HG02884 (cell line): ENCODE measurements around the gene ISY1.
"Not testable (repeated sequence)": the region's sequence is repeated elsewhere in the genome, so short reads cannot be mapped to it uniquely, and the experiment has no call there.

Experiments used
- ATAC-seq: cut with Tn5 transposase; IDR thresholded peaks from one replicate; pipeline ENCODE4 v1.9.1; 2021; ENCODE audit warnings: mild to moderate bottlenecking, moderate library complexity; ENCODE audit not compliant: unreplicated experiment

Gene ISY1

DNA sequence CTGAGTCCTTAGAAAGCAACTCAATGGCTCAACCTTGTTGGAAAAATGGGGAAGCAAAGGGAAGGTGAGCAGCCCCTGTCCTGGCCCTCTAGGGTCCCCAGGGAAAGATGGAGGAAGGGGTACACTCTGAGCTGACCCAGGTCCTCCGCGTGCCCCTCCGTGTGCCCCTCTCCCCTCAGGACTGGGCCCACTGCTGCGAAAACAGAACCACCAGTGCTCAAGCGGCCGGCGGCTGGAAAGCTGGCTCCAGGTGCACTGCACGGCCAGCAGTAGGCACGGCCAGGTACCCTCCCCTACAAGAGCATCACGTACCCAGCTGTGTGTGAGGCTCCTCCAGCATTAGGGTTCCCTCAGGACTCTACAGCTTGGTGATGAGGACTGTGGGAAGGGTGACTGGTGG, 65.6 kb downstream of the ISY1 start:
- no peak for ATAC-seq

DNA sequence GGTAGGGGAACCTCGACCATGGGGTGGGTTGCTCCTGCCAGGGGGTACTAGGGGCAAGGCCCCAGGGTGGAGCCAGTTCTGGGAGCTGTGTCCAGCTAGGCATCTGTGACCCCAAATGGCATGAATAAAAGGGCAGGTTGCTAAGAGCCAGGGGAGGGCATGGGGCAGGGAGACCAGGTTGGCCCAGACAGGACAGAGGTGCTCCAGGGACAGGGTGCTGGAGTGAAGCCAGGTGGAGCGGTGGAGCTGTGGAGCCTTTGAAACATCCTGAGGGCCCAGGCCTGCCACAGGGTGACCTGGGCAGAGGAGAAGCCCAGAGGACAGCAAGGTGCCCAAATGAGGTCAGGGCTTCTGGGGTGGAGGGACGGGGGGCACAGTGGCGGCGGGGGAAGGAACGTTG, 72.6 kb downstream of the ISY1 start:
- not testable (repeated sequence) for ATAC-seq

DNA sequence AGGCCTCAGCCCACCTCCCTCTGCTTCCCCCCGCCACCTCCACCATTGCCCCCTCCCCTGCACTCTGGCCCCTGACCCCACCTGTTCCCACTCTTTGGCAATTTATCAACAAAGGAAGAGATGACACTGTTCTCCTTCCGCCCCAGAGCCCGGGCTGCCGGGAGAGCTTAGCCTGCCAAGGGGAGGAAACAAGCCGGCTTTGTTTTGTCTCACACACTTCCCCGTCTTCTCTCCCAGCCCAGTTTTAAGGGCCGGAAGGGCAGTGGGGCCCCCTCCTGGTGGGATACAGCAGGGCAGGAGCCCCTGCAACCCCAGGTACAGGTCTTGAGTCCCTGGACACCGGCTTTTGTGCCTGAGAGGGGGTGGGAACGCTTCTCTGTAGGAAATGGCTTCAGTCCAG, 73.0 kb downstream of the ISY1 start:
- ATAC-seq = not testable (repeated sequence)

GRCh38 chr3:129087138-129087702, 73.6 kb downstream of the ISY1 start:
- ATAC-seq = no peak

DNA sequence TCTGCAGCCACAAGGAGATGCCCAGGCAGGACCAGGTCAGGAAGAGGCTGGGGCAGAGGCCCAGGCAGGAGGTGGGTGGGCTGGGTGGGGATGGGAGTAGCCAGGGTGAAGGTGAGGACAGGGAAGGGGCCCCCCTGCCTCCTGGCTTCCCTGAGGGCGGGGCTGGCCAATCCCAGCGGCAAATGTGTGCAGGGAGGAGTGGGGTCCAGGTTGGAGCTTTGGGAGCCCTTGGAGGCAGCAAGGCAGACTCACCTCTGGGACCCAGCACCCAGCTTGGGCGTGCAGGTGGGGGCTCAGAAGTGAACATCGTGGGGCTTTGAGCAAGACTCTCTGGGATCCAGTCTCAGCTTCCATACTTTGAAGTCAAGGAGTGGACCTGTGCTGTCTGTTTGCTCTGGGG, 75.0 kb downstream of the ISY1 start:
- no peak for ATAC-seq

GRCh38 chr3:129085165-129085715, 75.6 kb downstream of the ISY1 start:
- ATAC-seq = no peak

DNA sequence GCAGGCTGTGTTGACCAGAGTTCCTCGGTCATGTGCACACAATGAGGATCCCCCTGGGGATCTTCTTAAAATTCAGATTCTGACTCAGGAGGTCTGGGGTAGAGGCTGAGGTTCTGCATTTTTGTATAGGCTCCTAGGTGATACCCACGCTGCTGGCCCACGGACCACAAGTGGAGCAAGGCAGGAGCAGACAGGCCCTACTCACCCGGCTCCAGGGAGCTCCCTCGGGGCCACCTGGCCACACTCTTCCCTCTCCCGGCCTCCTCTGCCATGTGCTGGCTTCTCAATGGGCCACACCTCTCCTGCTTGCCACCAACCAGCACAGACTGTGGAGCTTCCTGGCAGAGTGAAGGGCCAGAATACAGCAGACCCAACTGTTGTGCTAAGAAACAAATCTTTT, 76.4 kb downstream of the ISY1 start:
- ATAC-seq = no peak

- no peak for ATAC-seq
Observed at GRCh38 chr3:129082026-129082425, 78.8 kb downstream of the ISY1 start.

DNA sequence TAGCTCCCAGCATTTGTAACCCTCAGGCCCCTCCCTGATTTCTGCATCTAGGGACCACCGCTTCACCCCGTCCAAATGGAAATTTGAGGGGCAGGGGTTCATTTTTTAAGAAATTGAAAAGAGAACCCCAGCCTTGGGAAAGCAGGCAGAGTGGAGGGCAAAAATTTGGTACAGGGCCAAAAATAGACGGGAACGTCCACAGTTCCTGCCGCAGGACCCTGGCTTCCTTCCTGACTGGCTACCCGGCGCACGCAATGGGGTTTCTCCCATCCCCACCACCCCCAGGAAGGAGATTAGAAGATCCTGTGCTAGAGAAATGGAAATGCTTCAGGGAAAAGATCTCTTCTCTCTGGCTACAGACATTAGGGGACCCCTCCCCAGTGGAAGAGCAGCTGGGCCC, 79.4 kb downstream of the ISY1 start:
- no peak for ATAC-seq

DNA sequence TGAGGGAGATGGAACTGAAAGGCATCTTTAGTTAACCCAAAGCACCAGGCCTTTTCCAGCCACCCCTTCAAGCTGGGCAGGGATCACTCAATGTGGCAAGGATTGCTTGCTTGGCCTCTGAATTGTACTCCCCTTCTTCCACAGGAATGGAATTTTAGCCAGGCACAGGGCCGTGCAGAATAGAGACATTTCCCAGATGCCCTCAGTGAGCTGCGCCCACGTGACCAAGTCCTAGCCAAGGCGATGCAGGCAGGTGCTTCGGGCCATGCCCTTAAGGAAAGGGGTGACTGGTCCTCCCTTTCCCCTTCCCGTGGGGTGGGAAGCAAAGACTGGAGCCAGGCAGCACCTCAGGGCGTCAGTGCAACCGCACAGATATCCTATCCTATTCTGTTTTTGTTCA, 82.4 kb downstream of the ISY1 start:
- no peak for ATAC-seq
